Esophagus squamous epithelium (tissue), 5 donors: ENCODE data around the gene KCNQ1. TPM values are rescaled to one million over a fixed set of nuclear protein-coding genes. Genes with fewer than 3 reads are reported as not detected.

ENCODE experiments used
- DNase-seq: peaks from one replicate; lab custom pipeline; 2025; lab: John Stamatoyannopoulos, UW
- H3K27ac ChIP-seq, 4 donors: fragments of 200-600 bp; sonication (generic); one replicate each; pipeline ENCODE4 v1.5.1; 2016 to 2019; ENCODE audit warnings: mild to moderate bottlenecking in 1 of 4
- H3K27me3 ChIP-seq, 4 donors: fragments of 200-600 bp; sonication (generic); 1 replicate in 3 of 4; 2 replicates in 1 of 4; pipeline versions ENCODE4 v1.5.1 to v1.6.0; 2017 to 2021; ENCODE audit warnings: antibody characterized with exemption in 1 of 4
- H3K36me3 ChIP-seq, 3 donors: fragments of 200-600 bp; sonication (generic); one replicate each; pipeline ENCODE4 v1.5.1; 2016 to 2019
- H3K4me1 ChIP-seq, 3 donors: fragments of 200-600 bp; sonication (generic); one replicate each; pipeline ENCODE4 v1.5.1; 2017 to 2019
- H3K4me3 ChIP-seq, 4 donors: fragments of 200-600 bp; sonication (generic); 1 replicate in 3 of 4; 2 replicates in 1 of 4; pipeline ENCODE4 v1.5.1; 2016 to 2019; ENCODE audit warnings: mild to moderate bottlenecking in 2 of 4, moderate library complexity in 1 of 4
- H3K9me3 ChIP-seq, 3 donors: fragments of 200-600 bp; sonication (generic); one replicate each; pipeline ENCODE4 v1.5.1; 2016 to 2019
- CTCF ChIP-seq, 6 experiments: fragments of 450-650 bp in 4 of 6; fragments of 200-600 bp in 2 of 6; sonication (generic) in 2 of 6; IDR thresholded peaks; one replicate each; pipeline ENCODE4 v1.5.1; 2016 to 2019; ENCODE audit warnings: antibody characterized with exemption in 6 of 6, mild to moderate bottlenecking in 4 of 6, moderate library complexity in 4 of 6
- POLR2A ChIP-seq, 4 donors: fragments of 450-650 bp; IDR thresholded peaks; one replicate each; pipeline ENCODE4 v1.6.1; 2017; ENCODE audit warnings: antibody characterized with exemption in 4 of 4, mild to moderate bottlenecking in 4 of 4, moderate library complexity in 3 of 4
- WGBS, 2 donors: methylation state at CpG; one replicate each; pipeline ENCODE4 v1.1.5; 2018; 5-methylcytosine and 5-hydroxymethylcytosine counted together
- intact Hi-C: fragments of 100-400 bp; cut with DNase I; formaldehyde crosslinking; loops from one replicate; pipeline ENCODE4 v1.15.0; 2022
- total RNA-seq, 4 donors: library from RNA; depleted of rRNA; stranded (reverse); fragments of >200 nt; gene quantifications; one replicate each; pipeline ENCODE4 v1.1.0, GENCODE V29; 2016
- donor health status: DM: yes; HTN: yes; CAD: no.

KCNQ1 gene
- total RNA-seq, 4 donors from 2014 or later: 0.61 to 3.1 (median 0.72) TPM

GRCh38 chr11:2686360-2687222, 241.8 kb downstream of the KCNQ1 start:
- no peak overlapping the region for H3K27ac ChIP-seq
- 90 to 95% methylated on average over 2 to 5 of the region's 7 CpGs for WGBS, 2 donors
- H3K36me3 ChIP-seq: peaks cover 0 to 12% (median 0%) of the 10 kb centered on the region in 3 donors
- H3K9me3 ChIP-seq: no peaks in the 10 kb centered on the region
- DNase-seq: no peak
- H3K27me3 ChIP-seq: no peaks in the 10 kb centered on the region
- TF ChIP-seq POLR2A (IDR thresholded peaks at IDR 0.05) (no peak), CTCF (IDR thresholded peaks at IDR 0.05) (no peak)
- H3K4me1 ChIP-seq: peaks cover 0 to 40% (median 5%) of the 10 kb centered on the region in 3 donors
- intact Hi-C loops: no loop called here
- no peak overlapping the region for H3K4me3 ChIP-seq

DNA sequence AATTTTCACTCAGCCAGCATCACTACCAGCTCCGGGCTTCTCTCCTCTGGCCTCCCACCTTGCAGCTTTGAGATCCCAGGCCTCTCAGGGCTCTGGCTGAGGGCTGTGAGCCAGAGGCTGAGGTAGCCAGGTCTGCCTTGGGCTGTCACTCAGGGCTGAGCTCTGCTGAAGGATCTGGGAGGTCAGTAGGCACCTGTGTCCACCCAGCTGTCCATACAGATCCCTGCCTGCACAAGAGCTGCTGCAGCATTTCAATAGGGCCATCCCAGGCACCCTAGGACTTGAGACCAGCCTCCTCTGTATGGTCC, 242.4 kb downstream of the KCNQ1 start:
- Histone ChIP-seq H3K27ac (no peak overlapping the region), H3K36me3 (peaks cover 0 to 12% (median 0%) of the 10 kb centered on the region in 3 donors), H3K27me3 (no peaks in the 10 kb centered on the region), H3K4me1 (peaks cover 0 to 40% (median 5%) of the 10 kb centered on the region in 3 donors), H3K4me3 (no peak overlapping the region), H3K9me3 (no peaks in the 10 kb centered on the region)
- no peak for DNase-seq
- no peak for TF ChIP-seq CTCF (IDR thresholded peaks at IDR 0.05)
- TF ChIP-seq POLR2A (IDR thresholded peaks at IDR 0.05): no peak
- intact Hi-C loops: no loop called here
- 100% methylated on average over 1 of the region's 1 CpG; no CpG with 5 or more reads in 1 of the 2 donors for WGBS, 2 donors

- Histone ChIP-seq H3K9me3 (no peaks in the 10 kb centered on the region), H3K36me3 (peaks cover 0 to 12% (median 0%) of the 10 kb centered on the region in 3 donors), H3K27me3 (no peaks in the 10 kb centered on the region), H3K4me1 (peaks cover 0 to 41% (median 5%) of the 10 kb centered on the region in 3 donors), H3K4me3 (no peak overlapping the region), H3K27ac (no peak overlapping the region)
- no CpG with 5 or more reads among the region's 7 CpGs for WGBS, 2 donors
- no peak for DNase-seq
- TF ChIP-seq POLR2A (IDR thresholded peaks at IDR 0.05): no peak
- no peak for TF ChIP-seq CTCF (IDR thresholded peaks at IDR 0.05)
- intact Hi-C loops: no loop called here
These were observed 243.0 kb downstream of the KCNQ1 start for GRCh38 chr11:2687782-2688191.

GRCh38 chr11:2688381-2689231, 243.8 kb downstream of the KCNQ1 start:
- intact Hi-C loops: no loop called here
- 57% methylated on average over 1 of the region's 6 CpGs; no CpG with 5 or more reads in 1 of the 2 donors for WGBS, 2 donors
- Histone ChIP-seq H3K27me3 (no peaks in the 10 kb centered on the region), H3K4me1 (peaks cover 0 to 49% (median 5%) of the 10 kb centered on the region in 3 donors), H3K9me3 (no peaks in the 10 kb centered on the region), H3K4me3 (no peak overlapping the region), H3K27ac (no peak overlapping the region), H3K36me3 (peaks cover 0 to 12% (median 0%) of the 10 kb centered on the region in 3 donors)
- TF ChIP-seq POLR2A (IDR thresholded peaks at IDR 0.05) (no peak), CTCF (IDR thresholded peaks at IDR 0.05) (no peak)
- no peak for DNase-seq
